GM19239 (cell line): ENCODE data around the gene BBX.

Source experiments
- DNase-seq: peaks from one replicate; pipeline ENCODE4 v3.0.0; 2011; ENCODE audit warnings: low spot score; ENCODE audit not compliant: insufficient read length
- FAIRE-seq: peaks from 2 replicates; lab custom pipeline; 2011; peaks lifted over from hg19 to GRCh38; lab: Jason Lieb, UNC

Gene BBX

DNA sequence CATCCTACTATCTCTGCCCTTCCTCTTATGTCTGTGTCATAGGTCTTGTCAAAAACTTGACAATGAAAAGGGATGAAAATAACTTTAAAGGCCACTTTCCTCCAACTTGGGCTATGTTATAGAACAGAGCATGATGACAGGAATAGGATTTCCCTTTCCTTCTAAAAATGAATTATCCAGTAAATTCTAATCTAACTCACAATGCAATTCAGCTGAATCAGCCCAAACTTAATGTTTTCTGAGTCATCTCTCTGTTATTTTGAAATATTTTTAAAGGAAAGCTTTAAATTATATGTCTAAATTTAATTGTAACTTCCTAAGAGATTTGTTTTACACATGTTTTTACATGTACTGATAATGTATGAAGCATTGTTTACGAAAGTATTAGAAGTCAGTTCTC is 258.5 kb downstream of the BBX start:
- DNase-seq, result no peak
- no peak for FAIRE-seq

DNA sequence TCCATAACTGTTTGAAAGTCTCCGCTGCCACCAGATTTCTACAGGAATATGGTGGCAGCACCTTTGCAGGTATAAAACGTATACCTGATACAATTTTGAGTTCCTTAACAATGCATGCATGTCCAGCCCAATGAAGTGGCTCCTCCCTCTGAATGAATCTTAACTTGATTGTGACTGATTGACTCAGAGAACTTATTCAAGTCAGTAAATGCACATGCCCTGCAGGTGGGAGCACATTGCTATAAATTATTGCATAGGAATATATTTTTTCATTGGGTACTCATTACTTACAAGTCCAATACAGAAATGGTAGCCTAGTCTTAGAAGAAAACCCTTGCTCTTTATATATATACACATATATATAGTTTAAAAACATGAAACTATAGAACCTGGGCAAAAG is 259.3 kb downstream of the BBX start:
- no peak for FAIRE-seq

DNA sequence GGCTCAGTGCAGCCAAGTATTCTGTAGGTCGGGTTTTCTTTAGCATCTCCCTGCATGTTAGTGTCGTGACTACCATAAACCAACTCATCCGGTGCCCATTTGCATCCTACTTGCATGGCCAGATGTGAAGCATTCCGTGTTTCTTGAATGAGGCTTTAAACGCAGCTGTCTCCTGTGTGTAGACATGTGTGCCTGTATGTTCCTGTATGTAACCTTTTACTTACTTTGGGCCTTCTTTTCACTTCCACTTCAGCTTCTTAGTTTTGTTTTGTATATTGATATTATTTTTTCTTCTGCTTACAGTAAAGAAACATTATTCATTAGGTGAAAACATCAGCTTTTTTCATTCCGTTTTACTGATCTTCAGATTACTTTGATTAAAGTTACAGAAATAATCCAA is 267.9 kb downstream of the BBX start:
- peak; percentile 33 for FAIRE-seq
- DNase-seq, result no peak

More for the DNA sequence above, 259.3 kb downstream of the BBX start:
- DNase-seq, result no peak

DNA sequence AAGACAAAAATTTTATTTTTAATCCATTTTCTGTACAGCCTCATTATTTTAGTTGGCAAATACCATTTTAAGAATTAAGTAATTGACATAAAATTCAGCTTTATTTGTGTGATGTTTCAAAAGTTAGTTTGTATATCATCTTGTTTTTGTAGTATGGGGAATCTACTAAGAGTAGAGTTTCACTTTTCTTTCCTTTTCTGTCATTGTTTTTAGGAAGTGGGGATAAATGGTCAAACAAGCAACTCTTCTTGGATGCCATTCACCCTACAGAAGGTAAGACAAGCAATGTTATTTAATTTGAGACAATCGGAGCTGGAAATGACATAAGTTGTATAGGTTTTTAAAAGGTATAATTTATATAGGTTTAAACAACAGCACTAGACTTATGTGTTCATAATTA is 268.3 kb downstream of the BBX start:
- FAIRE-seq (no peak), DNase-seq (no peak)

DNA sequence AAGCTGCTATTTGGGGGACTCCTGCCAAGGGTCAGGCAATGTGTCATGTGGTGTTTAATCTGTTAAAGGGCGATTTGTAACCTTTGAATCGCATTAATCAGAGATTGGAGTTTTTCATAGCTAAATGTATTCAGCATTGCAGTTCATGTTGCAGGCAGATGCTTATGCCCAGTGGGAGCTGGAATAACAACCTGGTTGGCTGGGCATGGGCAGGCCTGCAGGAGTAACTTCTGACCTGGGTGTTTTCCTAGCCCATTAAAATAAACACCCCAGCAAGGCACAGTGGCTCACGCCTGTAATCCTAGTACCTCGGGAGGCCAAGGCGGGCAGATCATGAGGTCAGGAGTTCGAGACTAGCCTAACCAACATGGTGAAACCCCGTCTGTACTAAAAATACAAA is 268.7 kb downstream of the BBX start:
- DNase-seq, result no peak
- FAIRE-seq, result no peak

DNA sequence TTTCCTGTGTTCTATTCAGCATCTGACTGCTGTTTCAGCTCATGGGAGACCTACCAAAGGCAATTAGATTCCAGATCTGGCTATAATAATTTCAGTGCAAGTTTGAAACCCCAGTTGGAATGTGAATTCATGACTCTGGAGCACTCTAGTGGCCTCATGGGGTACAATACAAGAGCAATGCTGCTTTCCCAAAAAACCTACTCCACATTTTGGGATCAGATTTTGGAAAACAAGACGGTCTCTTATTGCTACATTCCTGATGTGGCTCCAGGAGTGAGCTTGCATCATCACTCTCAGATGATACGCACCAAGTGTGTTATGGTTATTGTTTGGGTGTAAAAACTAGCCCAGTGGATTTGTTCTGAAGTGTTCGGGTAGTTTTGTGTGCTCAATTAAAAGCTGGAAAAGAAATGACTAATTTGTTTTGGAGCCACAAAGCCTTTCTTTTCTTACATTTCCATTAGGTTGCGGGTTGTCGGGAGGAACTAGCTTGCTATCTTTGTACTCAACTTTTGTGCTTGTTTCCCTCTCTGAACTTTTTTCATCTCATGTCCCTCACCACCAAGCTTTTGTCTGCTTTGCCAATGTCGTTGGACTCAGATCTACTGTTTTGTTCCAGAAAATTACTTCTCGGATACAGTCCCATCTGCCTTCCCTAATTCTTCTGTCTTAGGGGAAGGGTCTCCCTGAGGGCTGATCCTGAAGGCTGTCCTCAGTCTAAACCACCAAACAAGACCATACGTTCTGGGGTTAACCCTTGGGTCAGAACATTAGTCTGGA is 272.1 kb downstream of the BBX start:
- FAIRE-seq (no peak), DNase-seq (no peak)

DNA sequence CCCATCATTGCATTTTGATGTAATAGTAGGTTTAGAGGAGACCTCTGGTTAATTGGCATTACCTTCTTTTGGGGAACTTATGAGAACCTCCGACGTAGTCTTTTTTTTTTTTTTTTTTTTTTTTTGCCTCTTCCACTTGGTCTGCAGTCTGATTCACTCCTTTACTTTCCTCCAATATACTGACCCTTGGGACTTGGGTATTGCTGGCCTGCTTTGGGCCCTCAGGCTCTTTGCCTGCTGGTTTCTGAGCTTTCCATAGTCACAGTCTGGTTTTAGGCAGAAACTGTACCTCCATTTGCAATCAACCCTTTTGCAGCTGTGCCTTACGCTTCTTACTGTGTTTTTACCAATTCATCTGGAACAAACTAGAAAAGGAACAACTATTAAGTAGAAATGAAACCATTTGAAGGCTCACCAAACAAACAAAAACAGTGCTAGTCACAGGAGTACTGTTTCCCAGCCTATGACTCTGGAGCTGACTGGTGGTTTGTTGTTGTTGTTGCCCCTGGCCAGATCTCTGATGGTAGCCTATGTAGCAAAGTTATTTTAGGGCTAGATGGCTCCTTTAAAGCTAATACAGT is 272.8 kb downstream of the BBX start:
- FAIRE-seq, result no peak

DNA sequence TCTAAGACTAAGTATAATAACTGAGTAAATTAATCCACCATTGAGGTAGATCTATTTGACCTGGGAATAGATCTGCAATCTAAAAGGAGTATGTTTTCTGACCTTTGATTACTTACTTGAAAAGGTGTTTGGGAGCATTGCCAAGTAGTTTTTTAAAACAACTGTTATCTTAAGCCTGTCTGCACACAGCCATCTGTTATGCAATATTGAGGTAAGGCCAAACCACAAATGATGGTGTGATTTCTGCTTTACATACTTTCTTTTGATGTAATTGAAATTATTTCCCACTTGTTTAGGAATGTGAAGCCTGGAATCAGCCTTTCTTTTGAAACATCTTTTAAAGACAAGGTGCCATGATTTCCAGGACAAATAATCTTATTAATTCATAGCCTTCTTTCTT is 274.0 kb downstream of the BBX start:
- FAIRE-seq, result no peak
- no peak for DNase-seq

More for the DNA sequence above, 272.8 kb downstream of the BBX start:
- no peak for DNase-seq

DNA sequence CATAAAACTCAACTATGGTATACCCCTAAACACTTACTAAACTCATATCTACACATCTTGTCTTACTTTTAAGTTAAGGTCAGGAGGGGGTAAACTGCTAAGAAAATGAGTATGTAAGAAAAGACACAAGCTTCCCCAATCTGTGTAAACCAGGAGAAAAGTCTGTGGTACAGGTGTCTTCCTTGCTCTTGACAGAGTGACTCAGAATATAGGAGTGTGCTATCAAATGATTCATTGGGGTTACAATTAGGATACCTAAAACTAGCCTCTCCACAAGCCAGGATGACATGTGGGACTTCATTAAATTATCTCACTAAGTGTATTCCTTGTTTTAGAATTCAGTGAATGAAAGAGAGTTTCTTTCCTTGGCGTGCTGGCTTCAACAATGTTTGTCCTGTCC is 274.8 kb downstream of the BBX start:
- no peak for FAIRE-seq
- no peak for DNase-seq

DNA sequence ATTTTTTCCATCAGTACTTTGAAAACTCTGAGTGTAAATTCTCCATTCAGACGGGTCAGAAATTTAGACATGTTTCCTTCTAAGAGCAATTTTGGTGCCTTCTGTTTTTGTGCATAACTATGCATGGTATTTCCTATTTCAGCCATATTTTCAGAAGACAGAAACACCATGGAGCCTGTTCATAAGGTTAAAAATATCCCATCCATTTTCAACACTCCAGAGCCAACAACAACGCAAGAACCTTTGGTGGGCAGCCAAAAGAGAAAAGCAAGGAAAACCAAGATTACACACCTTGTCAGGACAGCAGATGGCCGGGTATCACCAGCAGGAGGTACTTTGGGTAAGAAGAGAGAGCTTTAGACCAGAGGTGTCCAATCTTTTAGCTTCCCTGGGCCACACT is 275.6 kb downstream of the BBX start:
- no peak for DNase-seq
- FAIRE-seq, result no peak

DNA sequence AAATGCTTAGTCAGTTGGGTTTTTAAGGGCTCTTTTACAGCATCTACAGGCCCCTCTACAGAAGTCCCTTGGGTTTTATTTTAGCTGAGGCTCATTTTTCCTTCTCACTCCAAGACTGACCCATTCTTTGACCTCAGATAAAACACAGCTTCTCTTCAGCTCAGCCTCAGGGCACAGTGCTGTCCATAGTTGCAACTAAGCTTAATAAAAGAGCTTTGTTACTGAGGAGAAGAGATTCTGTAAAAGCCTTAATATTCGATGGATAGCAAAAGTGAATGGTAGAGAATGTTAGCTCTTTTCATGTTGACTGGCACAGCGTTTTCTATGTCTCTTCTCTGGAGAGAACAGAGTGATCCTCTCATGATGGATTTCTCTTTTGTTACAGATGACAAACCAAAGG is 277.9 kb downstream of the BBX start:
- DNase-seq (no peak), FAIRE-seq (no peak)

DNA sequence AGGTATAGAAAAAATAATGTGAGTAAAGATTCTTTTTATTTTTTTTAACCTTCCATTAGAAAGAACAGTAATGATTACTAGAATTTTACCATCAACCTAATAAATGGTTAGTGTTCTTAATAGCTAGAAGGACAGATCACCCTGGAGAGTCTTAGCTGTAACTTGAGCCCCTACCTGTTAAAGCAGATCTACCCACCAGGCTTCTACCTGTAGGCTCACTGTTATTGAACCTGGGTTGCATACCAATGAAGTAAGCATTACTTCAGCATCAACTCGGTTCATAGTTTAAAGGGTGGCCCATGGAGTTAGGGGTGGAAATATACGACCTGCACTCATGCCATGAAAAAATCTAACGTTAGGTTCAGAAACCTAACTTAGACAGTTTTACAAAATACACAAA is 280.4 kb downstream of the BBX start:
- FAIRE-seq (no peak), DNase-seq (no peak)

DNA sequence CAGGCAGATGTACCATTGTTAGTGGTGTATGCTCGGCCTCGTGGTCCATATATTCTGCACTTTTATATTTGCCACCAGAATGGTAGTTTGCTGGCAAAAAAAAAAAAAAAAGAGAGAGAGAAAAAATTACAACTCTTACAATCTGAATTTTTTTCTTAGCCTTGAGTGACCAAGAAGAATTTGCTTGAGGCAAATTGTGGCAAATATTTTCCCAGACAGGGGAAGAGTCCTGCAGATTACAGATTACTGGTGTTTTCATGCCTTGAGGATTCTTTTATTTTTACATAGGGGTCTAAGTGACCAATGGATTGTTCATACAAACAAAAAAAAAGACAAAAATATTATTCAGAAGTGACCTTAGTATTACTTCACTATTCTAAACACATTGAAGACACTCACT is 283.3 kb downstream of the BBX start:
- DNase-seq, result no peak
- FAIRE-seq, result no peak

DNA sequence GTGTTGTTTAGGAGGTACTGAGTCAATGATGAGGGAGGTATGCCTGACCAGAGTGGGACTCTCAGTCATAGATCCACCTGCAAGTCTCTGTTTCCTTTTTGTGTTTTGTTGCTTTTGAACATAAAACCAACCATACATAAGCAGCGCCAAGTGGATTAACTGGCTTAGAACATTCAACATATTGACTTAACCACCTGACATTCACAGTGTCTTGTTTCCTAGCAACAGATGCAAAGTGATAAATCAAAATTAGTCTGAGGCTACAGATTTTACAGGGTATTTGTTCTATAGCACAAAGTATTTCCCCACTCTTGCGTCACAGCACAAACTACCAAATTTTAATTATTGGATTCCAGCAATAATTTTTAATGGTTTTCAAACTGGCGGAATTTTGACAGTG is 283.8 kb downstream of the BBX start:
- no peak for DNase-seq
- FAIRE-seq, result no peak

DNA sequence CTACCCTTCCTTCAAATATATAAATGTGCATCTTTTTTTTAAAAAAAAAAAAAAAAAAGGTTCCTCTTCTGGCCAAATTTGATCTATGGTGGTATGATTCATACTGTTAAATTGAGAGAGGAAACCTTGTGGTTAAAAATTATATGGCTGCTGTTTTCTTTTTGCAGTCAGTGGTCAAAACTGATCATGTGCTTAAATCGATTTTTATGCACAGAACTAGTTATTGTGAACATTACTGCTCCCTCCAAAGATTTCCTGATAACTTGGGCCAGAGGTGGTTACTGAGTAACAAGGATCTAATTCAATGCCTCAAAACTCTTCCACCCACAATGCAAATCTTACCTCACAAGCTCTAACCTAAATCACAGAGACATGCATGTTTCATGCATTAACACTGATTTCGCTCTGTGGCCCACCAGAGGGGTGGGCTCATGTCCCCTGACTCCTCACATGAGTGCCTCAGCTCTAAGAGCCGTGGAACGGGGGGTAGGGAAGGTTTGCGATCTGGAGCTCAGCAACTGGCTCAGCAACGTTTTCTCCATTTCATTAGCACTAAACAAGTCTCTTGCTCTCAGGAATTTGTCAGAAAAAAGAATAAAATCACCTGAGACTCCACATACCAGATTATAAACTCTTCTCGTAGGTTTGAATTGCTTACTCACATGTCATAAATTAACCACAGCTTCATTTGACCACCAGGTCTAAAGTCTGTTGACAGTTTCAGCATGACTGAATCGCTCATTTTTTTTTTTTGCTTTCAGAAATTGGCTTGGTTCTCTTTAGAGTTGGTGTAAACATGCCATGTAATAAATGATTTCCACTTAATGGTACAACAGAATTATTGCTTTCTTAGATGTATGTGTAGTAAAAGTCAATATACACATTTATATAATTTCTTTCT is 287.7 kb downstream of the BBX start:
- FAIRE-seq (peak; percentile 76), DNase-seq (no peak)

DNA sequence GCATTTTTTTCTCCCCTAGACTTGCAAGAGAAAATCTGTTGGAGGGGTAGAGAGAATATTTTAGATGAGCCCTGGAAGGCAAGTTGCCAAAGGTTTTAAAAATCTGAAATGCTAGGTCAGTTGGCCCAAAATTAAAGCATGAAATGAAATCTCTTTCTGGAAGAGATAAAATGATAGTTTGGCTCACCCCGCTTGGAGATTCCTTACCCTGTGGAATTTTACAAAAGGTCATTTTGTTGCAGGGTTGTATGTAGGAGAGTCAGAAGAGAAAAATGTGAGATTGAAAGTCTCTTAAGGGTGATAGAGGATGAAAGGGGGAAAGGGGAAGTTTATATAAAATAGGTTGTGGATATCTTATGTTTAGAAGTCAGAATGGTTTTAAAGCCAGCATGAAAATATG is 290.3 kb downstream of the BBX start:
- FAIRE-seq (no peak), DNase-seq (no peak)

DNA sequence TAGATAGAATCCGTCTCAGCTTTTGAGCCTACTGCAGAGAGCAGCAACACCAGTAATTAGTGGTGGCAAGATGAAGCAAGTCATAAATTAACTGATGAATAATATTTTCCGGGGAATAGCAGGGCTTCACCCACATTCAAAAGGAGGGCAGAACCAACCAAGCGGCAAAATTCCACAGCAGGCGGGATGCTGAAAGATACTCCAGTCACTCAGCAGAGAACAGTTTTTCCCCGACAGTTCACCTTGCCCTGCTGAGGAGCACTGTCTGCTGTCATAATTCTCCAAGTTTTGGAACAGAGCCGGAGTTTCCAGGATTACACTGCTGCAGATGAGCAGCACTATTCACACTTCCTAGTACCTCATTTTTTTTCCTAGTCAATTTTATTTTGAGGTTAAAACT is 293.3 kb downstream of the BBX start:
- FAIRE-seq, result no peak
- DNase-seq, result no peak

DNA sequence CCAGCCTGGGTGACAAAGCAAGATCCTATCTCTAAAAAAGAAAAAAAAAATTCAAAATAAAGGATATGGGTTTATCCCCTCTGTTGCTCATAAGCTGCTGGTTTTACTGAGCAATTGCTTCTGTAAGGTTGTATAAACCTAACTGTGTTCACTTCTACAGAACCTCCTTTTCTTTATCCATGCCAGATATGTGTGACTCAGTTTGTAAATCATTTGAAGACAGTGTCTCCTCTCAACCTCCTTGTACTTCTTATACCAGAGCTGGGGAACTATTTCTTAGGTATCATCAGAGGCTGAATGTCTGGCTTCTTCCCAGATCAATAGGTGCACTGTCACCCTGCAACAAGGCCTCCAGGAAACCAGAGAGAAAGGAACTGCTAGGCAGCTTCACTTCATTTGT is 294.3 kb downstream of the BBX start:
- no peak for DNase-seq
- FAIRE-seq, result no peak

DNA sequence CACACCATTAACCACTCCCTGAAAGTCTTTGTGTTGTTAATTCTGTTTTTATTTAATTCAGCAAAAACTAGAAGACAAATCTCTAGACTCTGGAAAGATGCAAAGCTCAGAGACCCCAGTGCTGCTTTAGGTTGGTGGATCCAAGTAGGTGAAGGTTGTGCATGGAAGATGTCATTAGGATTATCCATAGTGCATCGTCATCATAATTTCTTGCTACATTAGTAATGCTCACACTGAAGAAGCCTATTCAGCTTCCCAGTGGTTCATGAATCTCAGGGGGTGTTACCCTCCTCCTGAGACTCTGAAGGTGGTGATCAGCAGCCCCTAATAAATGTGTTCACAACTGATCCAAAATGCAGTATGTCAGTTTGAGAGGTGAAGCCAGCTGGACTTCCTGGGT is 295.3 kb downstream of the BBX start:
- DNase-seq (no peak), FAIRE-seq (no peak)

DNA sequence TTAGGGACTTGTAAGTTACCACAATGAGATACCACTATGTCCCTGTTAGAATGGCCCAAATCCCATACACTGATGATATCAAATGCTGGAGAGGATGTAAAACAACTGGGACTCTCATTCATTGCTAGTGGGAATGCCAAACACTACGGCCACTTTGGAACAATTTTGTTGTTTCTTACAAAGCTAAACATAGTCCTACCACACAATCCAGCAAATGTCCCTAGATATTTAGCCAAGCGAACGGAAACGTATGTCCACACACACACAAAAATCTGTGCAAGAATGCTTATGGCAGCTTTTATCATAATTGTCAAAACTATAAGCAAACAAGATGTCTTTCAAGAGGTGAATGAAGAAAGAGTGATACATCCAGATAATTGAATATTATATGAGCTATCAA is 296.9 kb downstream of the BBX start:
- DNase-seq (no peak), FAIRE-seq (no peak)

DNA sequence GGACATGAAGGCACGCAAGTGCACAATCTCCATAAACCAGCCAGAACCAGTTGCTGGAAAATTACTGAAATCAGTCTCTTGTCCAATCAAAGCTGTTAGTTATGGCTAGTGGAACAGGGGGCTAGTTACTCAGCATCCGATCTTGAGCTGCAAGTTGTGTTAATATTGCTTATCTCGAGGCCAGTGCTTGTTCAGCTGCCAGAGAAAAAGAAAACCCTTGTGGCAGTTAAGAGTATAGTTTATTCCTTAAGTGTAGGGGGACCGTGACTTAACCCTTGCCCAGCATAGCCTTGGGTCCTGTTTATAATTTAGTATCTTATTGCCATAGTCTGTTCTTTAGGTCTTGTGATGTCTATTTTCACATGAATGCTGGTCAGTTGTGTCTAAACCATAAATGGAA is 299.5 kb downstream of the BBX start:
- no peak for DNase-seq

More for the DNA sequence above, 299.5 kb downstream of the BBX start:
- FAIRE-seq, result no peak
